Naive thymus-derived CD8-positive, alpha-beta T cell (primary cell): ENCODE results near the gene ARPIN. TPM values are rescaled to one million over a fixed set of nuclear protein-coding genes. Genes with fewer than 3 reads are reported as not detected.
"Not testable (repeated sequence)": the region's sequence is repeated elsewhere in the genome, so short reads cannot be mapped to it uniquely, and the experiment has no call there.

Source experiments
- ATAC-seq, 2 donors: fragments of 150-1000 bp; cut with Tn5 transposase in 1 of 2; sonication (Bioruptor Pico), chemical (Tn5 transposase) in 1 of 2; 1 replicate in 1 of 2; 2 replicates in 1 of 2; pipeline ENCODE4 v1.10.0; 2021; ENCODE audit warnings: mild to moderate bottlenecking in 2 of 2, moderate library complexity in 2 of 2
- POLR2A ChIA-PET: fragments of 350-600 bp; sonication (Branson Sonifier 250); formaldehyde crosslinking; loops from one replicate; lab custom pipeline; 2021; ENCODE audit warnings: antibody characterized with exemption; lab: Charles Lee
- DNase-seq, 10 donors: peaks; one replicate each; pipeline versions ENCODE4 v3.0.0 to v3.0.0-alpha.2; 2020 to 2022
- H3K27ac Mint-ChIP-seq, 10 donors: one replicate each; pipeline ENCODE4 v1.8.0; 2020 to 2022; ENCODE audit warnings: mild to moderate bottlenecking in 10 of 10, mixed read lengths in 10 of 10, moderate library complexity in 4 of 10, inconsistent platforms in 1 of 10
- H3K27me3 Mint-ChIP-seq, 5 donors: one replicate each; pipeline ENCODE4 v1.8.0; 2021 to 2022; ENCODE audit warnings: mixed read lengths in 5 of 5
- H3K36me3 Mint-ChIP-seq, 3 donors: one replicate each; pipeline ENCODE4 v1.8.0; 2020 to 2022; ENCODE audit warnings: mixed read lengths in 3 of 3, mild to moderate bottlenecking in 2 of 3, inconsistent platforms in 1 of 3
- H3K4me1 Mint-ChIP-seq, 4 donors: one replicate each; pipeline ENCODE4 v1.8.0; 2021 to 2022; ENCODE audit warnings: mixed read lengths in 4 of 4
- H3K4me3 Mint-ChIP-seq, 10 donors: one replicate each; pipeline ENCODE4 v1.8.0; 2020 to 2022; ENCODE audit warnings: mild to moderate bottlenecking in 10 of 10, mixed read lengths in 10 of 10, moderate library complexity in 6 of 10, inconsistent platforms in 1 of 10
- H3K9me3 Mint-ChIP-seq, 9 donors: one replicate each; pipeline ENCODE4 v1.8.0; 2020 to 2022; ENCODE audit warnings: mixed read lengths in 9 of 9, mild to moderate bottlenecking in 3 of 9, inconsistent platforms in 1 of 9, moderate library complexity in 1 of 9
- polyA plus RNA-seq, 3 donors: library from polyadenylated mRNA; unstranded; fragments of 300-500 nt; fragmentation: Illumina TruSeq; gene quantifications; one replicate each; pipeline ENCODE4 v1.2.3, GENCODE V29; 2021
- total RNA-seq, 8 experiments: library from RNA in 2 of 8; stranded (reverse) in 2 of 8; gene quantifications; one replicate each; pipeline ENCODE4 v1.2.3 and lab custom pipeline; 2021 to 2026

Gene ARPIN
- total RNA-seq (under 1 TPM in 1 of 2 experiments, not detected in 1; 0.14 TPM), polyA plus RNA-seq (not detected), total RNA-seq (lab: John Stamatoyannopoulos, UW) (0 to 0.25 (median 0) reads per million in 6 experiments)

GRCh38 chr15:89912674-89913396, at the start of gene ARPIN:
Gene ARPIN (minus strand): TSS chr15:89912952. CDS start chr15:89912835, 117 bp downstream.
- no peaks in the 10 kb centered on the region for H3K9me3 Mint-ChIP-seq
- H3K27ac Mint-ChIP-seq, result no peak within 1 kb of the TSS
- H3K27me3 Mint-ChIP-seq, result peaks cover 15 to 56% (median 38%) of the 10 kb centered on the region in 5 donors
- peak; percentile 57 to 61 for ATAC-seq
- peak within 1 kb of the TSS in 9 of 10 donors; percentile 28 to 69 (median 54) for H3K4me3 Mint-ChIP-seq
- POLR2A ChIA-PET, result interaction anchor here (0.7 kb wide), 1 partner anchor 1121 kb away, joined by 4 read pairs; no protein-coding TSS in a partner anchor
- peaks cover 0 to 16% (median 9%) of the 10 kb centered on the region in 4 donors for H3K4me1 Mint-ChIP-seq
- peaks cover 0 to 3% (median 0%) of the 10 kb centered on the region in 3 donors for H3K36me3 Mint-ChIP-seq
- no peak for DNase-seq

- POLR2A ChIA-PET, result no interaction called here
- no peak overlapping the region for H3K4me3 Mint-ChIP-seq
- H3K36me3 Mint-ChIP-seq, result no peaks in the 10 kb centered on the region
- DNase-seq, result no peak
- H3K9me3 Mint-ChIP-seq, result peaks cover 0 to 5% (median 2%) of the 10 kb centered on the region in 9 donors
- ATAC-seq, result no peak
- H3K4me1 Mint-ChIP-seq, result no peaks in the 10 kb centered on the region
- H3K27me3 Mint-ChIP-seq, result no peaks in the 10 kb centered on the region
- H3K27ac Mint-ChIP-seq, result peak overlapping the region in 2 of 10 donors; percentile 32 to 34
These were observed 45.5 kb upstream of the ARPIN start for GRCh38 chr15:89958107-89958805.

DNA sequence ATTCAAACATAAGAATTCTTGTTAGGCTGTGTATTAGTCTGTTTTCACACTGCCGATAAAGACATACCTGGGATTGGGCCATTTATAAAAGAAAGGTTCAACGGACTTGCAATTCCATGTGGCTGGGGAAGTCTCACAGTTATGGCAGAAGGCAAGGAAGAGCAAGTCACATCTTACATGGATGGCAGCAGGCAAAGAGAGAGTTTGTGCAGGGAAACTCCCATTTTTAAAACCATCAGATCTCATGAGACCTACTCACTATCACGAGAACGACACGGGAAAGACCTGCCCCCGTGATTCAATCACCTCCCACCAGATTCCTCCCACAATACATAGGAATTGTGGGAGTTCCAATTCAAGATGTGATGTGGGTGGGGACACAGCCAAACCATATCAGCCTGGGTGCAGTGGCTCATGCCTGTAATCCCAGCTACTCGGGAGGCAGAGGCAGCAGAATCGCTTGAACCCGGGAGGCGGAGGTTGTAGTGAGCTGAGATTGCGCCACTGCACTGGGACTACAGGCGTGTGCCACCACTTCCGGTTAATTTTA, 42.8 kb upstream of the ARPIN start:
- H3K27ac Mint-ChIP-seq, H3K4me3 Mint-ChIP-seq, DNase-seq, ATAC-seq, POLR2A ChIA-PET, H3K9me3 Mint-ChIP-seq, H3K4me1 Mint-ChIP-seq, H3K27me3 Mint-ChIP-seq, H3K36me3 Mint-ChIP-seq: not testable (repeated sequence)

DNA sequence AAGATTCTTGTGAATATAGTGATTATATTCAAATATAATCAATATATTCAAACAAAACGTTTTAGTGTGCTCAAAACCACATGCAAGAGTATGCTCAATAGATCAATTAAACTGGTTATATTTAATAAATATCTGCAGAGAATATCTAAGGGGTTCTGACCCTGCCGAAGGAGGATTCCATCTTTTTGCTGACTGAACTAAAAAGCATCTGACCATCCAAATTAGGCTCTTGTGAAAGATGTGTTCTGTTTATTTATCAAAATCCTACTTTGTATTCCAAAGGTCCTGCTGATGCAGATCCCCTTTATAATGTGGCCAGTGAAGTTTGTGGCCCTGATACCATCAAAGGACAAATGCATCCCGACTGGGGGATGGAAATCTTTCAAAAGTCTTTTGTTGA, 41.8 kb upstream of the ARPIN start:
- H3K27me3 Mint-ChIP-seq, result no peaks in the 10 kb centered on the region
- H3K36me3 Mint-ChIP-seq, result no peaks in the 10 kb centered on the region
- POLR2A ChIA-PET, result no interaction called here
- peaks cover 0 to 5% (median 2%) of the 10 kb centered on the region in 9 donors for H3K9me3 Mint-ChIP-seq
- ATAC-seq (no peak), DNase-seq (no peak)
- no peak overlapping the region for H3K27ac Mint-ChIP-seq
- no peak overlapping the region for H3K4me3 Mint-ChIP-seq
- no peaks in the 10 kb centered on the region for H3K4me1 Mint-ChIP-seq

- POLR2A ChIA-PET, result no interaction called here
- DNase-seq, result no peak
- no peak overlapping the region for H3K4me3 Mint-ChIP-seq
- no peaks in the 10 kb centered on the region for H3K27me3 Mint-ChIP-seq
- no peak for ATAC-seq
- no peaks in the 10 kb centered on the region for H3K9me3 Mint-ChIP-seq
- no peaks in the 10 kb centered on the region for H3K4me1 Mint-ChIP-seq
- H3K36me3 Mint-ChIP-seq, result no peaks in the 10 kb centered on the region
- no peak overlapping the region for H3K27ac Mint-ChIP-seq
These were observed 36.0 kb upstream of the ARPIN start for GRCh38 chr15:89948796-89949195.

GRCh38 chr15:89947385-89947784, 34.6 kb upstream of the ARPIN start:
- Mint-ChIP-seq H3K36me3 (no peaks in the 10 kb centered on the region), H3K9me3 (no peaks in the 10 kb centered on the region), H3K4me3 (no peak overlapping the region), H3K27me3 (peaks cover 0 to 2% (median 1%) of the 10 kb centered on the region in 5 donors), H3K4me1 (no peaks in the 10 kb centered on the region), H3K27ac (peak overlapping the region in 1 of 10 donors; percentile 70)
- DNase-seq (no peak), ATAC-seq (no peak)
- POLR2A ChIA-PET, result no interaction called here

DNA sequence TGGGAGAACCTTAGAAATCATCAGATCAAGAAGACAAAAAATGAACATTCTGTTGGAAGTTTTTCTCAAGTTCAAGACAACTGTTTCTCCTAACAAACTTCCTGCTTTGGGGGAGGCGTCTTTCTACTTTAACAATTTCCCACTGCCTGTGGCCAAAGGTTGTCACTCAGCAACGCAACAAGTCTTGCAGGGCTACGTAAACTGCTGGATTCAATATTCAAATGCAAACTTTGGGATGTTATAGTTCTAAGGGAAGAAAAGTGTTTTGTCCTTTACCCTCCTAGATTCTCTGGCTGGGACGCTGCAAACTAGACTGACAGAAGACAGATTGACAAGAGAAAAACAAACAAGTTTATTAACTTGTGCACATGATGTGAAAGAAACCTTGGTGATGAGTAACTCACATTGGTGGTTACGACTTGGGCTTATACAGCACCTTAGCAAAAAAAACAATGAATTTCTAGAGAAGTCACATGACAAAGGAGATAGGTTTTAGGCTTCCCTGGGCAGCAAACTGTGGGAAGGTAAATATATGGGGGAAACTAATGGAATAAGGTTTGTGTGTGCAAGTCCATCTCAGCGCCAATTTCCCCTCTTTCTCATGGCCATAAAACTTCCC, 34.0 kb upstream of the ARPIN start:
- ATAC-seq, result no peak
- H3K4me3 Mint-ChIP-seq, result no peak overlapping the region
- H3K36me3 Mint-ChIP-seq, result no peaks in the 10 kb centered on the region
- H3K27ac Mint-ChIP-seq, result no peak overlapping the region
- POLR2A ChIA-PET, result no interaction called here
- H3K4me1 Mint-ChIP-seq, result no peaks in the 10 kb centered on the region
- H3K27me3 Mint-ChIP-seq, result peaks cover 0 to 2% (median 1%) of the 10 kb centered on the region in 5 donors
- no peaks in the 10 kb centered on the region for H3K9me3 Mint-ChIP-seq
- DNase-seq, result no peak

GRCh38 chr15:89943721-89944120, 31.0 kb upstream of the ARPIN start:
- H3K27ac Mint-ChIP-seq, H3K9me3 Mint-ChIP-seq, H3K4me1 Mint-ChIP-seq, H3K4me3 Mint-ChIP-seq, H3K36me3 Mint-ChIP-seq, ATAC-seq, DNase-seq, H3K27me3 Mint-ChIP-seq: not testable (repeated sequence)
- POLR2A ChIA-PET, result interaction anchor here (0.6 kb wide), 1 partner anchor 1439 kb away, joined by 3 read pairs; no protein-coding TSS in a partner anchor

GRCh38 chr15:89939910-89940309, 27.2 kb upstream of the ARPIN start:
- POLR2A ChIA-PET, result interaction anchor here (0.7 kb wide), 1 partner anchor 898 kb away, joined by 3 read pairs; no protein-coding TSS in a partner anchor
- no peak overlapping the region for H3K4me3 Mint-ChIP-seq

GRCh38 chr15:89939377-89939776, 26.6 kb upstream of the ARPIN start:
- POLR2A ChIA-PET, H3K27me3 Mint-ChIP-seq, H3K27ac Mint-ChIP-seq: not testable (repeated sequence)

More at GRCh38 chr15:89939910-89940309, 27.2 kb upstream of the ARPIN start:
- Mint-ChIP-seq H3K4me1 (peaks cover 13 to 29% (median 23%) of the 10 kb centered on the region in 4 donors), H3K36me3 (no peaks in the 10 kb centered on the region), H3K27me3 (peaks cover 0 to 8% (median 5%) of the 10 kb centered on the region in 5 donors), H3K27ac (no peak overlapping the region), H3K9me3 (no peaks in the 10 kb centered on the region)
- ATAC-seq, result no peak
- no peak for DNase-seq

DNA sequence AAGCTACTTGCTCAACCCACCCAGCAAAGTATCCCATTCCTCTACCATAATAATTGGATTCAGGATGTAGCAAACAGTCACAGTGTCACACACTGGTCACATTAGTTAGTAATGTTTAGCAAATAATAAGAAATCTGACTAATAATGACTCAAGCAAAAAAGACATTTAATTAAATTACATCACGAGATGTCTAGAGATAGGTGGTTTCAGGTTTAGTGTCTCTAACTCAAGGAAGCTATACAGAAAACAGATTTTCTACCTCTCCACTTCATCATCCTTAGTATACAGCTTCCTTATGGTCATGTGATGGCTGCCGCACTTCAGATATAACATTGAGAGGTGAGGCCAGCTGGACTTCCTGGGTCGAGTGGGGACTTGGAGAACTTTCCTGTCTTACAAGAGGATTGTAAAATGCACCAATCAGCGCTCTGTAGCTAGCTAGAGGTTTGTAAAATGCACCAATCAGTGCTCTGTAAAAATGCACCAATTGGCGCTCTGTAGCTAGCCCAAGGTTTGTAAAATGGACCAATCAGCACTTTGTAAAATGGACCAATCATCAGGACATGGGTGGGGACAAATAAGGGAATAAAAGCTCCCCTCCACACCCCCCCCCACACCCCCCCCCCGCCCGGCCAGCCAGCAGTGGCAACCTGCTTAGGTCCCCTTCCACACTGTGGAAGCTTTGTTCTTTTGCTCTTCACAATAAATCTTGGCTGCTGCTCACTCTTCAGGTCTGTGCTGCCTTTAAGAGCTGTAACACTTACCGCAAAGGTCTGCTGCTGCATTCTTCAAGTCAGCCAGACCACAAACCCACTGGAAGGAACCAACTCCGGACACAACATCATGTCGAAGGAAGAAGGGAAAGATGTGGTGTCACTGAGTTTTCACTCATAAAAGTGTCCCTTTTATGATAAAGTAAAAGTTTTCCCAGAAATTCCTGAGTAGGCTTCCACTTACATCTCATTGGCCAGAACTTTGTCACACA, 24.9 kb upstream of the ARPIN start:
- H3K4me1 Mint-ChIP-seq, result peaks cover 13 to 29% (median 23%) of the 10 kb centered on the region in 4 donors
- H3K27me3 Mint-ChIP-seq, result peaks cover 0 to 6% (median 4%) of the 10 kb centered on the region in 5 donors
- peak overlapping the region in 1 of 10 donors; percentile 10 for H3K4me3 Mint-ChIP-seq
- POLR2A ChIA-PET, result interaction anchor here (0.6 kb wide), 1 partner anchor 180 kb away, joined by 3 read pairs; no protein-coding TSS in a partner anchor
- no peak overlapping the region for H3K27ac Mint-ChIP-seq
- DNase-seq, result no peak
- H3K36me3 Mint-ChIP-seq, result no peaks in the 10 kb centered on the region
- H3K9me3 Mint-ChIP-seq, result no peaks in the 10 kb centered on the region
- no peak for ATAC-seq

More at GRCh38 chr15:89939377-89939776, 26.6 kb upstream of the ARPIN start:
- H3K4me1 Mint-ChIP-seq, result peaks cover 13 to 29% (median 23%) of the 10 kb centered on the region in 4 donors
- not testable (repeated sequence) for H3K4me3 Mint-ChIP-seq, H3K36me3 Mint-ChIP-seq, H3K9me3 Mint-ChIP-seq, ATAC-seq, DNase-seq
